Measurements from ENCODE around the gene LYG1. TPM values are rescaled to one million over a fixed set of nuclear protein-coding genes. Genes with fewer than 3 reads are reported as not detected.

Gene LYG1
- total RNA-seq, 5 donors from 2014 or later (not counting 1 experiment from before 2014, with no cell fraction given): 1.7 to 3.3 (median 3.1) TPM

DNA sequence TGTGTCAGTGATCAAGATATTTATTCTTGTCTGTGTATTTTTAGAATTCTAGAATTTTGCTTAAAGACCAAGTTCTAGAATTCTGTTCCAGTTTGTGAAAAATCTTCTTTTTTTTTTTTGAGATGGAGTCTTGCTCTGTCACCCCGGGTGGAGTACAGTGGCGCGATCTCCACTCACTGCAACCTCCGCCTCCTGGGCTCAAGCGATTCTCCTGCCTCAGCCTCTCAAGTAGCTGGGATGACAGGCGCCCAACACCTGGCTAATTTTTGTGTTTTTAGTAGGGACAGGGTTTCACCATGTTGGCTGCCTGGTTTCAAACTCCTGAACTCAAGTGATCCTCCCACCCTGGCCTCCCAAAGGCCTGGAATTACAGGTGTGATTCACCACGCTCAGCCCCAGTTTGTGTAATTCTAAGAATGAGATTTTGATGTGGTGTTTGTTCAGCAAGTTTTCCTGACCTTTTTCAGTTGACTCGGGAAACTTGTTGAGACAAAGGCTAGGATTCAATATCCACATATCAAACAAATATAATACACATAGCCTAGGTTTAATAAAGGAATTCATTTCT, 39.8 kb upstream of the LYG1 start:
- ChIA-PET CTCF (no interaction called here), POLR2A (no interaction called here)
- H3K27ac Mint-ChIP-seq: peak overlapping the region in 1 of 2 donors; percentile 39
- Histone ChIP-seq H3K27me3 (replicated peaks in 1 of 2; ENCODE audit: control insufficient read depth in 2 of 2, extremely low read depth in 1 of 2, insufficient read depth in 2 of 2, low read length in 1 of 2) (no peaks in the 10 kb centered on the region), H3K27ac (ENCODE audit: low read length) (no peak overlapping the region), H3K4me1 (ENCODE audit: control insufficient read depth in 1 of 2, extremely low read depth in 1 of 2, insufficient read depth in 2 of 2, low read length in 2 of 2) (peaks cover 6 to 9% of the 10 kb centered on the region in 2 experiments), H3K4me3 (ENCODE audit: control insufficient read depth in 1 of 2, extremely low read depth in 1 of 2, low read length in 1 of 2) (no peak overlapping the region), H3K36me3 (ENCODE audit: control insufficient read depth in 2 of 2, extremely low read depth in 1 of 2, insufficient read depth in 1 of 2, low read length in 1 of 2) (no peaks in the 10 kb centered on the region), H3K9me3 (no peaks in the 10 kb centered on the region)
- H3K27me3 Mint-ChIP-seq: no peaks in the 10 kb centered on the region
- no peak for ATAC-seq (replicated peaks in 1 of 4)
- H3K36me3 Mint-ChIP-seq: no peaks in the 10 kb centered on the region
- WGBS (ENCODE audit: insufficient coverage): no CpG with 5 or more reads among the region's 8 CpGs
- peaks cover 46 to 50% (median 50%) of the 10 kb centered on the region in 3 donors for H3K4me1 Mint-ChIP-seq
- no peaks in the 10 kb centered on the region for H3K9me3 Mint-ChIP-seq
- DNase-seq: no peak
- H3K4me3 Mint-ChIP-seq: no peak overlapping the region

DNA sequence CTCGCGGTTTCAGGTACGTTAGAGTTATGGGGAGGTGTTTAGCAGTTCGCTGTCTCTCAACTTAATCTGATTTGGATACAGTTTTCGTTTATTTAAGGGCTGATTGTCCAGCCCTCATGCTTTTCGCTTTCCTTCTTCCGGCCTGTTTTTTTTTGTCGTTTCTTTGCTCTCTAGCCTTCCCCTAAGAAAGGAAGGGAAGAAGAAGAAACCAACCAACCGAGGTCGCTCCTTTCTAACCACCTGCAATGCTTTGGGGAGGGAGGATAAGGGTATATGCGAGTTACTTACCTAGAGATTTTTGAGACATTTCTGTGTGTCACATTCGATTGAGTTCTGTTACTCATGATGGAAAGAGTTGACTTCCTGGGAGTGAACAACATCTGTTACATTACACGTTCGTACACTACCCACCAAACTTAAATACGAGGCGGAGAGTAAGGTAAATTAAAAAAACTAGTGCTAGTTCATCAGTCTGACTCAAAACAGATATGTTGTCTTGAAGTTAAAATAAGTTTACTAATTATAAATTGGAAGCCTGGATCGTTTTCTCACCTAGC, 37.1 kb upstream of the LYG1 start:
- Mint-ChIP-seq H3K9me3 (no peaks in the 10 kb centered on the region), H3K27me3 (no peaks in the 10 kb centered on the region), H3K27ac (no peak overlapping the region), H3K4me3 (no peak overlapping the region), H3K4me1 (peaks cover 42 to 49% (median 45%) of the 10 kb centered on the region in 3 donors), H3K36me3 (no peaks in the 10 kb centered on the region)
- ATAC-seq (replicated peaks in 1 of 4): no peak
- H3K4me3 ChIP-seq (ENCODE audit: control insufficient read depth in 1 of 2, extremely low read depth in 1 of 2, low read length in 1 of 2): peak overlapping the region; percentile 83 to 99
- WGBS (ENCODE audit: insufficient coverage): 3% methylated on average over 5 of the region's 17 CpGs
- ChIA-PET CTCF (no interaction called here), POLR2A (no interaction called here)
- peak in 2 of 35 experiments; percentile 3 to 34 for DNase-seq
- H3K36me3 ChIP-seq (ENCODE audit: control insufficient read depth in 2 of 2, extremely low read depth in 1 of 2, insufficient read depth in 1 of 2, low read length in 1 of 2): no peaks in the 10 kb centered on the region
- H3K27me3 ChIP-seq (replicated peaks in 1 of 2; ENCODE audit: control insufficient read depth in 2 of 2, extremely low read depth in 1 of 2, insufficient read depth in 2 of 2, low read length in 1 of 2): no peaks in the 10 kb centered on the region
- peaks cover 17 to 19% of the 10 kb centered on the region in 2 experiments for H3K4me1 ChIP-seq (ENCODE audit: control insufficient read depth in 1 of 2, extremely low read depth in 1 of 2, insufficient read depth in 2 of 2, low read length in 2 of 2)
- peak overlapping the region; percentile 59 for H3K27ac ChIP-seq (ENCODE audit: low read length)
- no peaks in the 10 kb centered on the region for H3K9me3 ChIP-seq

DNA sequence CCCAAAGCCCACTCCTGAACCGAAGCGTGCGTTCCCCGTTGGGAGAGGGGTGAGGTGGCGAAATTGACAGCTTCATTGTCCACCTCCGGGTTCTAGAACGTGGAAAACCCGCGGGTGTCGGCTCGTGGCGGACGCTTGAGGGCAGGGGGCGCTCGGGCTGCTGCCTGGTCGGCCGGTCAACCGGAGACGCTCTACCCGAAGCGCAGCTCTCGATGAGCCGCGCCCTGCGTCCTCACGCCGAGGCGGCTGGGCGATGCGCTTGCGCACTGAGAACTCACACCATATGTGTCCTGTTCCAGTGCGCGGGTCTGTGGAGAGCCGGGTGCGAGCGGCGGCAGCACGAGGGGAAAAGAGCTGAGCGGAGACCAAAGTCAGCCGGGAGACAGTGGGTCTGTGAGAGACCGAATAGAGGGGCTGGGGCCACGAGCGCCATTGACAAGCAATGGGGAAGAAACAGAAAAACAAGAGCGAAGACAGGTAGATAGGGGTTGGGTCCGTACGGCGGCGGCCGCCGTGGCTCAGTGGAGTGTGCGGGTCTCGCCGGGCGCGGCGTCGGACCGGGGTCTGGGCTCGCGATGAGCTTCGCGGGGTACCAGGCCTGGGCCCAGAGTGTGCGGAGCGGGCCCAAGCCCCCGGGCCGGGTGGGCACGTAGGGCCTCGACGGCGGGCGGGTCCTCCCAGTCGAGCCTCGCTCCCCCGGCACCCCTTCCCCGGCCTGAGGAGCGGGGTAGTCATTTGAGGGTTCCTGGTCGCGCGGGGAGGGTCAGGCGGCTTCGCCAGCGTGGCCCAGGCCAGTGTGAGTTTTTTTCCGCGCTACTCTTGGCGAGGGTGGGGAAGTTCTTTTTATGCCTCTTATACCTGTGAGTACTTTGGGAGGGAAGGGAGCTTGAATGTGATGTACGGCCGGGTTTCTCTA, 36.4 kb upstream of the LYG1 start, which contains the start of gene EIF5B:
Gene EIF5B (plus strand): TSS at position 277 of the 916 bp plus-strand sequence. CDS start 166 bp downstream, at position 443.
- Mint-ChIP-seq H3K4me1 (peaks cover 44 to 49% (median 45%) of the 10 kb centered on the region in 3 donors), H3K27ac (no peak within 1 kb of the TSS), H3K9me3 (no peaks in the 10 kb centered on the region), H3K4me3 (no peak within 1 kb of the TSS), H3K36me3 (peaks cover 7% of the 10 kb centered on the region), H3K27me3 (no peaks in the 10 kb centered on the region)
- Histone ChIP-seq H3K36me3 (ENCODE audit: control insufficient read depth in 2 of 2, extremely low read depth in 1 of 2, insufficient read depth in 1 of 2, low read length in 1 of 2) (peaks cover 0 to 7% of the 10 kb centered on the region in 2 donors), H3K27ac (ENCODE audit: low read length) (peak within 1 kb of the TSS; percentile 70), H3K4me1 (ENCODE audit: control insufficient read depth in 1 of 2, extremely low read depth in 1 of 2, insufficient read depth in 2 of 2, low read length in 2 of 2) (peaks cover 17 to 19% of the 10 kb centered on the region in 2 experiments), H3K9me3 (no peaks in the 10 kb centered on the region), H3K27me3 (replicated peaks in 1 of 2; ENCODE audit: control insufficient read depth in 2 of 2, extremely low read depth in 1 of 2, insufficient read depth in 2 of 2, low read length in 1 of 2) (no peaks in the 10 kb centered on the region), H3K4me3 (ENCODE audit: control insufficient read depth in 1 of 2, extremely low read depth in 1 of 2, low read length in 1 of 2) (peak within 1 kb of the TSS; percentile 83 to 99)
- WGBS (ENCODE audit: insufficient coverage): 0% methylated on average over 77 of the region's 87 CpGs
- ChIA-PET CTCF (interaction anchor here in 1 of 2 donors (0.7 to 2.2 kb wide), 3 partner anchors 157 to 616 kb away, joined by 3 to 10 read pairs (median 4); partner anchors contain the start of genes C2orf15, MITD1 and MRPL30), POLR2A (interaction anchor here in 1 of 2 donors (0.6 kb wide), 2 partner anchors 28 to 146 kb away, joined by 3 read pairs; no protein-coding TSS in a partner anchor)
- peak; percentile 71 to 81 (median 79) for ATAC-seq (replicated peaks in 1 of 4)
- peak; percentile 81 to 95 (median 86) for DNase-seq

DNA sequence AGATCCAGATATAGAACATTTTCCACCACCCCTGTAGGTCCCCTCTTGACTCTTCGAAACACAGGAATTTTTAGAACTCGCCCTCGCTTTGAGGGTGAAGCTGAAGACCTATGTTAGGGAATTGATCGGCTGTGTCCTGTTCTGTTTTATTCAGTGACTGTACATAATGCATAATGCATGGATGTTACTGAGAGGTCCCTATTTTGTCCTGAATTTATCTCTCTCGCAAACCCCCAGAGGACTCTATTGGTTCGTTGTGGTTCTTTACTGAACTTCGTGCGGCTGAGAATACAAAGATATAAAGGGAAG, 35.8 kb upstream of the LYG1 start:
- H3K9me3 Mint-ChIP-seq: no peaks in the 10 kb centered on the region
- ChIA-PET POLR2A (interaction anchor here in 1 of 2 donors (0.6 kb wide), 1 partner anchor 146 kb away, joined by 3 read pairs; no protein-coding TSS in a partner anchor), CTCF (interaction anchor here in 1 of 2 donors (0.8 to 2.2 kb wide), 2 partner anchors 156 to 616 kb away, joined by 3 to 10 read pairs; partner anchors contain the start of genes MITD1 and MRPL30)
- peaks cover 0 to 13% of the 10 kb centered on the region in 2 donors for H3K36me3 ChIP-seq (ENCODE audit: control insufficient read depth in 2 of 2, extremely low read depth in 1 of 2, insufficient read depth in 1 of 2, low read length in 1 of 2)
- peak; percentile 1 to 6 (median 3) for ATAC-seq (replicated peaks in 1 of 4)
- no peaks in the 10 kb centered on the region for H3K9me3 ChIP-seq
- no peak overlapping the region for H3K4me3 Mint-ChIP-seq
- H3K27me3 ChIP-seq (replicated peaks in 1 of 2; ENCODE audit: control insufficient read depth in 2 of 2, extremely low read depth in 1 of 2, insufficient read depth in 2 of 2, low read length in 1 of 2): no peaks in the 10 kb centered on the region
- H3K4me1 Mint-ChIP-seq: peaks cover 41 to 46% (median 45%) of the 10 kb centered on the region in 3 donors
- no peak overlapping the region for H3K27ac Mint-ChIP-seq
- WGBS (ENCODE audit: insufficient coverage): 0% methylated on average over 2 of the region's 8 CpGs
- H3K27me3 Mint-ChIP-seq: no peaks in the 10 kb centered on the region
- DNase-seq: peak in 1 of 35 experiments; percentile 3
- peaks cover 12% of the 10 kb centered on the region for H3K36me3 Mint-ChIP-seq
- peak overlapping the region; percentile 83 to 99 for H3K4me3 ChIP-seq (ENCODE audit: control insufficient read depth in 1 of 2, extremely low read depth in 1 of 2, low read length in 1 of 2)
- peak overlapping the region; percentile 70 for H3K27ac ChIP-seq (ENCODE audit: low read length)
- peaks cover 17 to 19% of the 10 kb centered on the region in 2 experiments for H3K4me1 ChIP-seq (ENCODE audit: control insufficient read depth in 1 of 2, extremely low read depth in 1 of 2, insufficient read depth in 2 of 2, low read length in 2 of 2)

- Histone ChIP-seq H3K9me3 (no peaks in the 10 kb centered on the region), H3K4me3 (ENCODE audit: control insufficient read depth in 1 of 2, extremely low read depth in 1 of 2, low read length in 1 of 2) (peak within 1 kb of the TSS; percentile 83 to 99), H3K36me3 (ENCODE audit: control insufficient read depth in 2 of 2, extremely low read depth in 1 of 2, insufficient read depth in 1 of 2, low read length in 1 of 2) (peaks cover 0 to 19% of the 10 kb centered on the region in 2 donors), H3K27me3 (replicated peaks in 1 of 2; ENCODE audit: control insufficient read depth in 2 of 2, extremely low read depth in 1 of 2, insufficient read depth in 2 of 2, low read length in 1 of 2) (no peaks in the 10 kb centered on the region), H3K27ac (ENCODE audit: low read length) (peak within 1 kb of the TSS; percentile 70), H3K4me1 (ENCODE audit: control insufficient read depth in 1 of 2, extremely low read depth in 1 of 2, insufficient read depth in 2 of 2, low read length in 2 of 2) (peaks cover 17 to 19% of the 10 kb centered on the region in 2 experiments)
- POLR2A ChIA-PET: interaction anchor here in 1 of 2 donors (0.5 kb wide), 1 partner anchor 54 kb away, joined by 3 read pairs; no protein-coding TSS in a partner anchor
- H3K4me1 Mint-ChIP-seq: peaks cover 35 to 43% (median 40%) of the 10 kb centered on the region in 3 donors
- H3K4me3 Mint-ChIP-seq: no peak within 1 kb of the TSS
- under 1% methylated on average over 57 of the region's 60 CpGs for WGBS (ENCODE audit: insufficient coverage)
- peaks cover 12% of the 10 kb centered on the region for H3K36me3 Mint-ChIP-seq
- H3K27ac Mint-ChIP-seq: no peak within 1 kb of the TSS
- H3K9me3 Mint-ChIP-seq: no peaks in the 10 kb centered on the region
- CTCF ChIA-PET: interaction anchor here in 1 of 2 donors (0.7 to 2.2 kb wide), 3 partner anchors 29 to 155 kb away, joined by 3 to 10 read pairs (median 6); partner anchors contain the start of genes MITD1, MRPL30 and REV1
- ATAC-seq (replicated peaks in 1 of 4) (peak; percentile 81 to 85 (median 82)), DNase-seq (peak; percentile 92 to 99 (median 97))
- H3K27me3 Mint-ChIP-seq: no peaks in the 10 kb centered on the region
Measured at GRCh38 chr2:99335911-99336803, 35.2 kb upstream of the LYG1 start, which contains the start of gene TXNDC9. Gene TXNDC9 (minus strand): TSS chr2:99336333. CDS start chr2:99333210, 3,123 bp downstream.
